Measurements from ENCODE around the gene C8B. TPM values are rescaled to one million over a fixed set of nuclear protein-coding genes. Genes with fewer than 3 reads are reported as not detected.

Gene C8B
- total RNA-seq, 1 experiment from 2014 or later = not detected

DNA sequence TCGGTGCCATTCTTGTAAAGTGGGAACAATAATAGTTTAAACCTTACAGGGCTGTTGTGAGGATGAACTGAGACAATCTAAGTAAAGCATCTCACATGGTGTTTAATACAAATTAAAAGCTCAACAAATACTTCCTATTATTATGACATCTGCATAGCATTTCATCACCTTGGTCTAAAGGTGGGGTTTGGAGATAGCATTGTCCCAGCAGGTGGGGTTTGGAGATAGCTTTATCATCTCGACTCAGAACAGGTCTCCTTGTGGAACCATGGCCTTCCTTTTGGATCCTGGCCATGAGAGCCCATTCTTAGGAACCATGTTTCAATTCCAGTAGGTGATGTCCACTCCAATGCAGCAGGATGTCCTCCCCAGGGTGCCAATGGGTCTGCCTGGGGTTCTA is 20.6 kb upstream of the C8B start:
- intact Hi-C loops (cut with micrococcal nuclease; ENCODE audit: unreplicated experiment) = no loop called here
- Histone ChIP-seq H3K4me1 (replicated peaks; ENCODE audit: insufficient read depth) (no peaks in the 10 kb centered on the region), H3K79me2 (ENCODE audit: low read depth) (no peaks in the 10 kb centered on the region), H3K27me3 (ENCODE audit: insufficient read depth, low read depth) (peaks cover 14% of the 10 kb centered on the region), H3K9me3 (ENCODE audit: insufficient read depth, low read depth) (no peaks in the 10 kb centered on the region), H3K4me3 (no peak overlapping the region), H3K27ac (no peak overlapping the region), H3K4me2 (no peak overlapping the region), H3F3A (ENCODE audit: insufficient read depth, low read depth) (no peaks in the 10 kb centered on the region), H3K9me2 (ENCODE audit: insufficient read depth) (no peaks in the 10 kb centered on the region), H4K20me1 (ENCODE audit: insufficient read depth) (no peaks in the 10 kb centered on the region), H2AFZ (no peak overlapping the region), H3K36me3 (ENCODE audit: low read depth) (no peaks in the 10 kb centered on the region)
- ChIA-PET CTCF (interaction anchor here (0.6 kb wide), 1 partner anchor 421 kb away, joined by 3 read pairs; no protein-coding TSS in a partner anchor), POLR2A (ENCODE audit: unreplicated experiment) (no interaction called here)
- BruUV-seq (replicated peaks) = no TSS peak
- DNase-seq = no peak
- TF ChIP-seq, protein P1, sequence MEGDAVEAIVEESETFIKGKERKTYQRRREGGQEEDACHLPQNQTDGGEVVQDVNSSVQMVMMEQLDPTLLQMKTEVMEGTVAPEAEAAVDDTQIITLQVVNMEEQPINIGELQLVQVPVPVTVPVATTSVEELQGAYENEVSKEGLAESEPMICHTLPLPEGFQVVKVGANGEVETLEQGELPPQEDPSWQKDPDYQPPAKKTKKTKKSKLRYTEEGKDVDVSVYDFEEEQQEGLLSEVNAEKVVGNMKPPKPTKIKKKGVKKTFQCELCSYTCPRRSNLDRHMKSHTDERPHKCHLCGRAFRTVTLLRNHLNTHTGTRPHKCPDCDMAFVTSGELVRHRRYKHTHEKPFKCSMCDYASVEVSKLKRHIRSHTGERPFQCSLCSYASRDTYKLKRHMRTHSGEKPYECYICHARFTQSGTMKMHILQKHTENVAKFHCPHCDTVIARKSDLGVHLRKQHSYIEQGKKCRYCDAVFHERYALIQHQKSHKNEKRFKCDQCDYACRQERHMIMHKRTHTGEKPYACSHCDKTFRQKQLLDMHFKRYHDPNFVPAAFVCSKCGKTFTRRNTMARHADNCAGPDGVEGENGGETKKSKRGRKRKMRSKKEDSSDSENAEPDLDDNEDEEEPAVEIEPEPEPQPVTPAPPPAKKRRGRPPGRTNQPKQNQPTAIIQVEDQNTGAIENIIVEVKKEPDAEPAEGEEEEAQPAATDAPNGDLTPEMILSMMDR (conservative IDR thresholded peaks at IDR 0.05) = no peak
- TF ChIP-seq EZH2 (IDR thresholded peaks at IDR 0.05; ENCODE audit: low read depth) = no peak

DNA sequence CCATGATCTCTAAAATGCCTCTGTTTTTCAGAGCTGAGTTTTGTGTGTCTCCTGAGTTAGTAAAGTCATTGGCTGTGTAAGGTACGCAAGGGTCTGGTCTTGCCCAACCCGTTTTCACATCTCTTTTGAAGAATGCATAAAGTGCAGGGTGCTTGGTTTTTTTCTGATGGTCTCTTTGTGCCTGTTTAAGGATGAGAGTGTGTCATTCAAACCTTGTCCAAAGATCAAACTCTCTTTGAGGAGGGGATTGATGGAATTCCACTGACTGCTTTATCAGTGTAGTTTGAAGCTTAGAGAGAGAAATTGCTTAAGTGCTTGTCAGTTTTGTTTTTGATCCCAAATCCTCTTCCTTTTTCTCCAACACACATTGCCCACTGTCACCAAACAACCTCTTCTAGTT is 20.0 kb upstream of the C8B start:
- no peak overlapping the region for H3K4me2 ChIP-seq
- no peaks in the 10 kb centered on the region for H3F3A ChIP-seq (ENCODE audit: insufficient read depth, low read depth)
- H3K4me1 ChIP-seq (replicated peaks; ENCODE audit: insufficient read depth) = no peaks in the 10 kb centered on the region
- no peaks in the 10 kb centered on the region for H3K36me3 ChIP-seq (ENCODE audit: low read depth)
- H3K27me3 ChIP-seq (ENCODE audit: insufficient read depth, low read depth) = peaks cover 9% of the 10 kb centered on the region; the same call in 1 of the 2 replicates
- H3K79me2 ChIP-seq (ENCODE audit: low read depth) = no peaks in the 10 kb centered on the region
- ChIA-PET CTCF (interaction anchor here (0.6 kb wide), 1 partner anchor 421 kb away, joined by 3 read pairs; no protein-coding TSS in a partner anchor), POLR2A (ENCODE audit: unreplicated experiment) (no interaction called here)
- no peak for DNase-seq
- no peaks in the 10 kb centered on the region for H3K9me2 ChIP-seq (ENCODE audit: insufficient read depth)
- BruUV-seq (replicated peaks) = no TSS peak
- no peak overlapping the region for H3K4me3 ChIP-seq
- no peak overlapping the region for H2AFZ ChIP-seq
- no peak overlapping the region for H3K27ac ChIP-seq
- TF ChIP-seq, protein P1 (conservative IDR thresholded peaks at IDR 0.05) = no peak
- no peak for TF ChIP-seq EZH2 (IDR thresholded peaks at IDR 0.05; ENCODE audit: low read depth)
- no peaks in the 10 kb centered on the region for H3K9me3 ChIP-seq (ENCODE audit: insufficient read depth, low read depth)
- no peaks in the 10 kb centered on the region for H4K20me1 ChIP-seq (ENCODE audit: insufficient read depth)
- intact Hi-C loops (cut with micrococcal nuclease; ENCODE audit: unreplicated experiment) = no loop called here

DNA sequence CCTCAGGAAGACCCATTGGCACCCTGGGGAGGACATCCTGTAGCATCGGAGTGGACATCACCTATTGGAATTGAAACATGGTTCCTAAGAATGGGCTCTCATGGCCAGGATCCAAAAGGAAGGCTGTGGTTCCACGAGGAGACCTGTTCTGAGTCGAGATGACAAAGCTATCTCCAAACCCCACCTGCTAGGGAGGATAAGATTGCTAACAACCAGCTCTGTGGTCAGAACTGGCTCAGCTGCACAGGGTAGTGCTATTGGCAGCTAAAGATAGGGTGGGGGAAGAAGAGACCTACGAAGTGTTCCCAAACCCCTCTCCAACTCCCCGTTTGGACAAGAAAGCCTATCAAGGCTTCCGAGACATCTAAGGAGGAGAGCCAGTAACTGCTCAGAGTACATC is 17.7 kb upstream of the C8B start:
- no peaks in the 10 kb centered on the region for H3K36me3 ChIP-seq (ENCODE audit: low read depth)
- DNase-seq = no peak
- POLR2A ChIA-PET (ENCODE audit: unreplicated experiment) = no interaction called here
- H3F3A ChIP-seq (ENCODE audit: insufficient read depth, low read depth) = no peaks in the 10 kb centered on the region
- H3K9me3 ChIP-seq (ENCODE audit: insufficient read depth, low read depth) = no peaks in the 10 kb centered on the region
- no peaks in the 10 kb centered on the region for H3K9me2 ChIP-seq (ENCODE audit: insufficient read depth)
- H3K27me3 ChIP-seq (ENCODE audit: insufficient read depth, low read depth) = peaks cover 27% of the 10 kb centered on the region
- intact Hi-C loops (cut with micrococcal nuclease; ENCODE audit: unreplicated experiment) = no loop called here
- no peaks in the 10 kb centered on the region for H4K20me1 ChIP-seq (ENCODE audit: insufficient read depth)
- H3K79me2 ChIP-seq (ENCODE audit: low read depth) = no peaks in the 10 kb centered on the region
- H2AFZ ChIP-seq = no peak overlapping the region
- BruUV-seq (replicated peaks) = no TSS peak
- no peak for TF ChIP-seq EZH2 (IDR thresholded peaks at IDR 0.05; ENCODE audit: low read depth)
- TF ChIP-seq, protein P1 (conservative IDR thresholded peaks at IDR 0.05) = no peak
- H3K4me3 ChIP-seq = no peak overlapping the region
- no peak overlapping the region for H3K27ac ChIP-seq
- CTCF ChIA-PET = no interaction called here
- no peak overlapping the region for H3K4me2 ChIP-seq
- no peaks in the 10 kb centered on the region for H3K4me1 ChIP-seq (replicated peaks; ENCODE audit: insufficient read depth)

All from PC-9 (cell line).